ENCODE measurements around the gene SLC45A2.
"Not testable (repeated sequence)": the region's sequence is repeated elsewhere in the genome, so short reads cannot be mapped to it uniquely, and the experiment has no call there.

Gene SLC45A2

GRCh38 chr5:33973271-33973670 lies 11.2 kb downstream of the SLC45A2 start:
- intact Hi-C loops (cut with DNase I): no loop called here
- no peak for DNase-seq

- DNase-seq: peak in 1 of 10 donors; percentile 18
- intact Hi-C loops (cut with DNase I): no loop called here
These were observed 14.7 kb downstream of the SLC45A2 start for GRCh38 chr5:33969572-33970452.

GRCh38 chr5:33968211-33969005 lies 16.1 kb downstream of the SLC45A2 start:
- no peak for DNase-seq
- intact Hi-C loops (cut with DNase I): no loop called here

GRCh38 chr5:33966805-33967204 lies 17.7 kb downstream of the SLC45A2 start:
- no peak for DNase-seq
- intact Hi-C loops (cut with DNase I): no loop called here

GRCh38 chr5:33964132-33964700 lies 20.3 kb downstream of the SLC45A2 start:
- intact Hi-C loops (cut with DNase I): no loop called here
- DNase-seq: no peak

GRCh38 chr5:33958176-33958575 lies 26.3 kb downstream of the SLC45A2 start:
- no peak for DNase-seq
- intact Hi-C loops (cut with DNase I): no loop called here

- intact Hi-C loops (cut with DNase I): no loop called here
- no peak for DNase-seq
These were observed 26.8 kb downstream of the SLC45A2 start for GRCh38 chr5:33957577-33958150.

GRCh38 chr5:33952175-33952574 lies 32.3 kb downstream of the SLC45A2 start:
- intact Hi-C loops (cut with DNase I); DNase-seq: not testable (repeated sequence)

- peak in 1 of 10 donors; percentile 79 for DNase-seq
- intact Hi-C loops (cut with DNase I): no loop called here
These were observed 39.9 kb downstream of the SLC45A2 start for GRCh38 chr5:33944543-33945132.

GRCh38 chr5:33941090-33941489 lies 43.4 kb downstream of the SLC45A2 start:
- DNase-seq: no peak
- intact Hi-C loops (cut with DNase I): no loop called here

- peak in 1 of 10 donors; percentile 75 for DNase-seq
- intact Hi-C loops (cut with DNase I): no loop called here
These were observed 44.8 kb downstream of the SLC45A2 start for GRCh38 chr5:33939556-33940262.

- DNase-seq: peak in 3 of 10 donors; percentile 67 to 86 (median 72)
- intact Hi-C loops (cut with DNase I): no loop called here
These were observed 45.6 kb downstream of the SLC45A2 start for GRCh38 chr5:33938881-33939280.

- DNase-seq: peak in 1 of 10 donors; percentile 75
- intact Hi-C loops (cut with DNase I): no loop called here
These were observed 46.0 kb downstream of the SLC45A2 start for GRCh38 chr5:33938507-33938796.

- DNase-seq: peak in 1 of 10 donors; percentile 79
- intact Hi-C loops (cut with DNase I): no loop called here
These were observed 46.6 kb downstream of the SLC45A2 start for GRCh38 chr5:33937707-33938506.

GRCh38 chr5:33937017-33937706 lies 47.3 kb downstream of the SLC45A2 start:
- DNase-seq: peak in 1 of 10 donors; percentile 80
- intact Hi-C loops (cut with DNase I): no loop called here

GRCh38 chr5:33936381-33937016 lies 48.0 kb downstream of the SLC45A2 start, which contains the start of gene RXFP3:
TSS of gene RXFP3 (plus strand) at chr5:33936386. CDS start at chr5:33936741, 355 bp downstream.
- peak in 3 of 10 donors; percentile 71 to 84 (median 72) for DNase-seq
- intact Hi-C loops (cut with DNase I): no loop called here

GRCh38 chr5:33936004-33936380 lies 48.5 kb downstream of the SLC45A2 start:
- DNase-seq: peak; percentile 12 to 92 (median 46)
- intact Hi-C loops (cut with DNase I): no loop called here

- DNase-seq: no peak
- intact Hi-C loops (cut with DNase I): loop anchor here (2.0 kb wide), 2 partner anchors 463 to 493 kb away; partner anchors contain the start of gene TARS1
These were observed 50.3 kb downstream of the SLC45A2 start for GRCh38 chr5:33934176-33934575.

Data from posterior cingulate gyrus (tissue), 11 donors.